Caki2 (cell line): Measurements from ENCODE around the gene SLC16A5. TPM values are rescaled to one million over a fixed set of nuclear protein-coding genes. Genes with fewer than 3 reads are reported as not detected.
"Not testable (repeated sequence)": the region's sequence is repeated elsewhere in the genome, so short reads cannot be mapped to it uniquely, and the experiment has no call there.

Experiments
- DNase-seq: peaks from one replicate; pipeline ENCODE4 v3.0.0-alpha.2; 2015; ENCODE audit warnings: low read depth
- in situ Hi-C: cut with HindIII; loops from 2 replicates; pipeline ENCODE4 v1.10.0; 2016; ENCODE audit warnings: low sequenced_read_pairs, low pct_unique_long_range_greater_than_20kb, mixed read lengths
- total RNA-seq: library from RNA; depleted of rRNA; stranded (reverse); fragments of >200 nt; shearing (Covaris generic); gene quantifications from 2 replicates; pipeline ENCODE4 v1.2.3, GENCODE V29; 2014; ENCODE audit warnings: low replicate concordance

SLC16A5 gene
- total RNA-seq, 1 experiment from 2014 or later, result 4.4 TPM

GRCh38 chr17:75063201-75063600, 24.6 kb upstream of the SLC16A5 start:
- in situ Hi-C loops, result no loop called here
- no peak for DNase-seq

GRCh38 chr17:75063626-75064025, 24.1 kb upstream of the SLC16A5 start:
- in situ Hi-C loops, result no loop called here
- no peak for DNase-seq

- in situ Hi-C loops, result no loop called here
- DNase-seq, result no peak
Observed at GRCh38 chr17:75064040-75064439, 23.7 kb upstream of the SLC16A5 start.

- DNase-seq, result no peak
- in situ Hi-C loops, result no loop called here
Observed at GRCh38 chr17:75064460-75064859, 23.3 kb upstream of the SLC16A5 start.

GRCh38 chr17:75064867-75065561, 22.7 kb upstream of the SLC16A5 start:
- in situ Hi-C loops, result no loop called here
- no peak for DNase-seq

- in situ Hi-C loops, result no loop called here
- no peak for DNase-seq
Observed at GRCh38 chr17:75065562-75066151, 22.1 kb upstream of the SLC16A5 start.

- DNase-seq, result no peak
- in situ Hi-C loops, result no loop called here
Observed at GRCh38 chr17:75067856-75068255, 19.9 kb upstream of the SLC16A5 start.

GRCh38 chr17:75068750-75069149, 19.0 kb upstream of the SLC16A5 start:
- in situ Hi-C loops, result no loop called here
- no peak for DNase-seq

GRCh38 chr17:75069783-75070182, 18.0 kb upstream of the SLC16A5 start:
- no peak for DNase-seq
- in situ Hi-C loops, result no loop called here

- DNase-seq, in situ Hi-C loops: not testable (repeated sequence)
Observed at GRCh38 chr17:75071478-75072271, 16.1 kb upstream of the SLC16A5 start.

- DNase-seq, in situ Hi-C loops: not testable (repeated sequence)
Observed at GRCh38 chr17:75072909-75073308, 14.8 kb upstream of the SLC16A5 start.

- in situ Hi-C loops, result no loop called here
Observed at GRCh38 chr17:75073618-75074047, 14.1 kb upstream of the SLC16A5 start.

GRCh38 chr17:75074532-75074931, 13.2 kb upstream of the SLC16A5 start:
- in situ Hi-C loops, result no loop called here
- DNase-seq, result no peak

More at GRCh38 chr17:75073618-75074047, 14.1 kb upstream of the SLC16A5 start:
- no peak for DNase-seq

GRCh38 chr17:75075597-75076336, 12.0 kb upstream of the SLC16A5 start:
- in situ Hi-C loops, result no loop called here
- DNase-seq, result no peak

GRCh38 chr17:75077072-75077495, 10.7 kb upstream of the SLC16A5 start:
- DNase-seq, result no peak
- in situ Hi-C loops, result no loop called here

- in situ Hi-C loops, result no loop called here
- DNase-seq, result no peak
Observed at GRCh38 chr17:75077496-75078283, 10.1 kb upstream of the SLC16A5 start.

- DNase-seq, result peak; percentile 84
- in situ Hi-C loops, result no loop called here
Observed at GRCh38 chr17:75078284-75079022, 9.3 kb upstream of the SLC16A5 start.
